Fibroblast of the conjunctiva (primary cell): ENCODE data around the gene SPIRE2.

Experiments
- DNase-seq: peaks from one replicate; pipeline ENCODE4 v3.0.0-alpha.2; 2010; ENCODE audit warnings: low read depth

The SPIRE2 gene

DNA sequence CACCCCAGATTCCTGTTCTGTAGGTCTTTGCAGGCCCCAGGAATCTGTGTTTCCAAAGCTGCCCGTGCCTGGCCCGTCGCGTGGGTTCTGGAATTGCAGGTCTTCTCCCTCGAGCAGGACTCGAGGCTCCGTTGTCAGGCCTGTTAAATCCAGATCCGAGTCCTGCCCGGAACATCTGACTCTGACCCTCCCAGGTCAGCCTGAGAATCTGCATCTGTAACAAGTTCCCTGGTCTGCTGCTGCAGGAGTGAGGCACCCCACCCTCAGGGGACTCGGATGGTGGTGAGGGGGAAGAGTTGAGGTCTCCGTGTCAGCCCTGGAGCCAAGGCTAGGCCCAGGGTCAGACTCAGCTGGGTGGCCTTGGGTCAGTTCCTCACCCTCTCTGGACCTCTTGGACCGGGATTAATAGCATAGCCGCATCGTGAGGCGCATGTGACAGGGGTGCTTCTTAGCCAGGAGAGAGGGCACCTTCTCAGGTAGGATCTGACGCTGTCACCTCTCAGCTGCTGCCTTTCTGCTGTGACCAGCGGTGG is 8.8 kb downstream of the SPIRE2 start:
- DNase-seq, result no peak

DNA sequence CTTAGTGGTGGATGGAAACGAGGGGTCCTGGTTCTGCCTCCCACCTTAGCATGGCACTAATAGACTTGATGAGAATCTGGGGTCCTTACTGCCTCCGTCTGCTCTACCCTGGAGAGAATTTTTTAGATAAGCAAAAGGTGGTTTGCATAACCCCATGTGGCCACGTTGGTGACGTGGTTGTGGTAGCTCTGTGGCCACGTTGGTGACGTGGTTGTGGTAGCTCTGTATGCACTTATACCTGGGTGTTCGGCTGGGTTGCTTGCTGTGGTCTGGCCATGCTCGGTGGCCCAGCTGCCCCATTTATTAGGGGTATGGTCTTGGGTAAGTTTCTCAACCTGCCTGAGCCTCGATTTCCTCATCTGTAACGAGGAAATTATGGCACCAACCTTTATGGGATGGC is 13.0 kb downstream of the SPIRE2 start:
- no peak for DNase-seq

DNA sequence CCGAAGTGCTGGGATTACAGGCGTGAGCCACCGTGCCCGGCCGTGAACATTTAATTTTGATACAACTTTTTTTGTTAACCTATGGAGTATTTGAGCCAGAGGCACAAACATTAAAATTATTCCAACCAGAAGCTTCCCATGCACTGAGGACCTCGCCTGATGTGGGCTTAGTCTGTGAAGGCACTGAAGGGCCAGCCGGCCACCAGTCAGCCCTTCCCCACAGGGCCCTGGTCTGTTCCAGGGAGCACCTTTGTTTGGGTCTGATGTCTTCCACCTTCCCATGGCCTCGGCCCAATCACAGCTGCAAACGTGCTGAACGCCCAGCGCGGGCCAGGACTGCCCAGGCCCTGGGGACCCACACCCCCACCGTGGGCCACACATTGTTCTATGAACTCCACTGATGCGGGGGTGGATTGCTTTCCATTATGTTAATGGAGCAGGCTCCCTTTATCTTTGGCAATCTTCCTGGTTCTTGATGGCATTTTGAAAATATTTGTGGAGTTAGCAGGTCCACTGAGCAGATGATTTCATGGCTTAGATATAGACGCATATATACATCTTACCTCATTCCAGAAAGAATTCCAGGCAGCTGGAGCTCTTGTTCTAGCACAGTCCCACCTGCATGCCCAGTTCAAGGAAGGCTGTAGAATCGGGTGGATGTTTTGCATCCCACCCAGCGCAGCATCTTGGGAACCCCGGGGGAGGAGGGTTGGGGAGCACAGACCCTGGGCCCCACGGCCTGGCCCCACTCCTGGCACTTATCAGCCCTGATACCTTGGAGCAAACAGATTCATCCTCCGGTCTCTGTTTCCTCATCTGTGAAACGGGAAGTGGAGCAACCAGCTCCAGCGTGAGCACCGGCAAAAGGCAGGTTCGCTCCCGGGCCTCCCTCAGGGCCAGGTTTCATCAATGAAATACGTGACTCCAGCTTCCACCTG is 14.5 kb downstream of the SPIRE2 start:
- DNase-seq, result no peak

DNA sequence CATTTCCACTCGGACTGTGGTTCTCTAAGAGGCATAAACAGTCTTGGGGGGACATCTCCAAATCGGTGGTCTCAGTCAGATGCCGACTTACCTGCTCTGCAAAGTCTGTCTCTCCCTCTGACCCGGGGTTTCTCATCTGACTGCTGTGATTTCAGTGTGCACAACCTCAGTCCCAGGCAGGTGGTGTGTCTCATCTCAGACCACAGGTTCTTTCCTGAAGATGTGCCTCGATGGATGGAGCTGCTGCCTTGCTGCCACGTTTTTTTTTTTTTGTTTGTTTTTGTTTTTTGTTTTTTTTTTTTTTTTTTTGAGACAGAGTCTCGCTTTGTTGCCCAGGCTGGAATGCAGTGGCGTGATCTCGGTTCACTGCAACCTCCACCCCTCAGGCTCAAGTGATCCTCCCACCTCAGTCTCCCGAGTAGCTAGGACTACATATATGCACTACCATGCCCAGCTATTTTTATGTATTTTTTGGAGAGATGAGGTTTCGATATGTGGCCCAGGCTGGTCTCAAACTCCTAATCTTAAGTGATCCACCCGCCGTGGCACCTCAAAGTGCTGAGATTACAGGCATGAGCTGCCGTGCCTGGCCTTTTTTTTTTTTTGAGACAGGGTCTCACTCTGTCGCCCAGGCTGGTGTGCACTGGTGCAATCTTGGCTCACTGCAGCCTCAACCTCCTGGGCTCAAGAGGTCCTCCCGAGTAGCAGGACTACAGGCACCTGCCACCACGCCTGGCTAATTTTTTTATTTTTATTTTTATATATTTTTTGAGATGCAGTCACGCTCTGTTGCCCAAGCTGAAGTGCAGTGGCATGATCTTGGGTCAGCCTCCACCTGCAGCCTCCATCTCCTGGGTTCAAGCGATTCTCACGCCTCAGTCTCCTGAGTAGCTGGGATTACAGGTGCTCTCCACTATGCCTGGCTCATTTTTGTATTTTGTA is 15.4 kb downstream of the SPIRE2 start:
- DNase-seq, result no peak

DNA sequence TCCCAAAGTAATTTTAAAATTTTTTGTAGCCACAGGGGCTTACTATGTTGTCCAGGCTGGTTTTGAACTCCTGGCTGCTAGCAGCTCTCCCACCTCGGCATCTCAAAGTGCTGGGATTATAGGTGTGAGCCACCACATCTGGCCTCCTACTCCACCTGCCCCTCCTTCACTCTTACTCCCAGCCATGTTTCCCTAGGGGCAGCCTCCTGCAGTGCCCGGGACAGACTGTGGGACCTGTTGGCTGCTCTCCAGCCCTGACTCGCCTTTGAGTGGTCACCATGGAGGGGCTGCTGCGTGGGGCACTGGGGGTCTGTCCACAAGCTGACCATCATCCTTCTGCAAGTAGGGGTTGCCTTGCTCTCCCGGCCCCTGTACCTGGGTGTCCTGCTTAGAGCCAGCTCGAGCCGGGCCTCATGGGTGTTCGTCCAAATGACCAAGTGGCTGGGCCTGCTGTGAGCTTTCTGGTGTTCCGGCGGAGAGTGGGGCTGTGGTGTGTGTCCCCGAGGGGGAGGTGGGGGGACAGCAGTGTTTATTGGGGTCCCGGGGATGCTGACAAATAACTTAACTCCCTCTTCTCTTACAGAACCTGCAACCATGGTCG is 16.6 kb downstream of the SPIRE2 start:
- no peak for DNase-seq

DNA sequence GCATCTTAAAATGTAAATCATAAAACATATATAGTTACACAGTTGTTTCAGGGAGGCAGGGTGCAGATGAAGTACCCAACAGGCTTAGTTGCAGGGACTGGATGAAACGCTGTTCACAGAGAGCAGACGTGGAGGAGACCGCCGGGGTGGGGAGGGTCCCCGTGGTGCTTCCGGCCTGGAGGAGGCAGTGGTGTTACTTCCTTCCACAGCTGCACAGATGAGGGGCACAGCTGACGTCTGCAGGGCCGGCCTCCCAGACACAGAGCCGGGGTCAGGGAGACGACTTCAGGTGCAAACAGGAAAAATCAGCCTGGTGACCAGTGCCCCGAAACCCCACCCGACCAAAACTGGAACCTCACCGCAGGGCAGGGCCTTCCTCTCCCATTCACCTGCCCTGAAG is 17.1 kb downstream of the SPIRE2 start:
- DNase-seq, result no peak

DNA sequence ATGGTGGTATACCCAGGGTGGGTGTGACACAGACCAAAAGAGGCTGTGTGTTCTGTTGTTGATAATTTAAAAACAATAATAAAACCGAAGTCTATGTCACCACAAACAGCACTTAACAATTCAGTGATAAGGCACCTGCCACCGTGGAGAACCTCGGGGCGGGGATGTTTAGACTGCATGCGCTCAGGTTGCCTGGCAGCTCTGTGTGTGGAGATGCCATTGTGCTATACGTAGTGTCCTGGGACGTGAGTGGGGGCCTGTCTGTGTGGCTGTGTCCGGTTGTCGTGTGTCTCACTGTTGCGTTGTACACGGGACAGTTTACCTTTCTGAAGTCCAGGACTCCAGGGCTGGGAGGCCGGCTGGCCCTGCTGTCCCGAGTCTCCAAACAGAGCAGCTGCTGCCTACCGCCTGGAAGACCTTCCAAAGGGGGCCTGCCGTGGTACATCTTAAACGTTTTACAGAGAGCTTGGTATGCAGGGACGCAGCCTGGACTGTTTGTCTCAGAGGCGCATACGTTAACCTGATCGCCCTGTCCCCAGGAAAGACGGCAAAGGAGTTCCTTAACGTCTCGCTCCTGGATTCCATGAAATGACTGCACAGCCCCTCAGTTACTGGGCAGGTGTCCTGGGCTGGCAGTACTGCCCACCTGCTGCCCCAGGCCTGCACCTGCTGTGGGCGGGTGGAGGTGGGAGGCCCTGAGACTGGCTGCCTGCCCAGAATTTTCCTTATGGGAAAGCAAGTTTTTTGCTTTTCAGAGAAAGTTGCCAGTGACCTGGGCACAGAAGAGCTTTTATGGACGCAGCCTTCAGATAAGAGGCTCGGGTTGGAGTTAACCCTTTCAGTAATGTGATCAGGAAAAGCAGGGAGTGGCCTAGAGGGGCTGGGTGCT is 19.0 kb downstream of the SPIRE2 start:
- DNase-seq, result no peak

DNA sequence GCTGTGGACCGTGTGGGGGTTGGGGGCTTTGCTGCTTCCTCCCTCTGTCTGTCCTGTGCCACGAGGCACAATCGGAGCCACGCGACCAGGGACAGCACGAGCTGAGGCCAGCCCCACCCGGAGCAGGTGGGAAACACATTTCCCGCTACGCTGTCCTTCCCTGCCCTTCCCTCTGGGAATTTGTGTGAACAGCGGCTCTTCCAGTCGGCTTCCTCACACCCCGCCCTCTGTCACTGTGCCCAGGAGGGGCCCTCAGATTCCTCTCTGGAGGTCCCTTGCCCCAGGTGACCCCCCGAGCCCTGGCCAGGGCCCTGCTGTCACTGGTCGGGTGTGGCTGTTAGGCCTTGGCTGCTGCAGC is 19.6 kb downstream of the SPIRE2 start:
- no peak for DNase-seq

DNA sequence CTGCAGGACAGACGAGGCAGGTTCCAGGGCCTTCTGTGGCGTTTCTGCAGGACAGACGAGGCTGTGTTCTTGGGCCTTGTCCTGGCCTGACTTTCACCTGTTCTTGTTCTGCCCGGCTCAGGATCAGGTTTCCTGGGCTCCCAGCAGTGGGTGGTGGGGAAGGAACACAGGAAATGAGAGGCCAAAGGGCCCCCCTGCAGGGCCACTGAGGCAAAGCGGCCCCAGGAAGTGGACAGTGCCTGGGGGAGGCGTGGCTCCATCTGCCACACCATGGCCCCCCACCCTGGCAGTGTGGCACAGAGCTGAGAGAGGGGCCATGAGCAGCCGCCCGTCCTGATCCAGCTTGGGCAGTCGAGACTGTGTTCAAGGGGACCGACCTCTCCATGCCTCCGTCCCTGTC is 20.7 kb downstream of the SPIRE2 start:
- DNase-seq, result no peak

DNA sequence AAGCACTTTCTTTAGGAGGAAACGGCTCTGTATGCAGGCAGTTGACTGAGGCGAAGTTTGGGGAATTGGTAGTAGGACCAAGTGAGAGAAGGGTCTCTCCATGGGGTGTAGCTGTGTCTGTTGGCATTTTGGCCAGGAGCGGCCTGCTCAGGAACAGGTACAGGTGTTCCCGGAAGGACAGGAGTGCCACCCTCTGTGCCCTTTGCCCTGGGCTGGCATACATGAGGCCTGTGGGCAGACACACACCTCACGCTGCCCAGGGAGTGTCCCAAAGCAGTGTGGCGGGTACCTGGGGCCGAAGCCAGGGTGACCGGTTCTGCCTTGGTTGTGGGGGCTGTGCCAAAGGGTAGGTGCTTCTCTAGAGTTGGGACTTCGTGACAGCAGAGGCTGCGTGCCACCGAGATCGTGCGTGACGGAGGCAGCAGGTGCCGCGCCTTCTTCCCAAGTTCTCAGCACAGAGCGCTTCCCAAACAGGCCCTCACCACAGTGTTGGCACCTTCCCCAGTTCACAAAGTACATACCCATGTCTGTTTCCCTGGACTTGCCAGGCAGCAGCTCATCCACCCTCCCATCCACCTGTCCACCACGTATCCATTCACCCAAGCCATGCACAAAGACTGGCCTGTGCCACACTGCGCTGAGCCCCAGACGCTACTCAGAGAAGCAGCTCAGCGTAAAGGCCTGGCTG is 25.2 kb downstream of the SPIRE2 start:
- DNase-seq, result no peak

DNA sequence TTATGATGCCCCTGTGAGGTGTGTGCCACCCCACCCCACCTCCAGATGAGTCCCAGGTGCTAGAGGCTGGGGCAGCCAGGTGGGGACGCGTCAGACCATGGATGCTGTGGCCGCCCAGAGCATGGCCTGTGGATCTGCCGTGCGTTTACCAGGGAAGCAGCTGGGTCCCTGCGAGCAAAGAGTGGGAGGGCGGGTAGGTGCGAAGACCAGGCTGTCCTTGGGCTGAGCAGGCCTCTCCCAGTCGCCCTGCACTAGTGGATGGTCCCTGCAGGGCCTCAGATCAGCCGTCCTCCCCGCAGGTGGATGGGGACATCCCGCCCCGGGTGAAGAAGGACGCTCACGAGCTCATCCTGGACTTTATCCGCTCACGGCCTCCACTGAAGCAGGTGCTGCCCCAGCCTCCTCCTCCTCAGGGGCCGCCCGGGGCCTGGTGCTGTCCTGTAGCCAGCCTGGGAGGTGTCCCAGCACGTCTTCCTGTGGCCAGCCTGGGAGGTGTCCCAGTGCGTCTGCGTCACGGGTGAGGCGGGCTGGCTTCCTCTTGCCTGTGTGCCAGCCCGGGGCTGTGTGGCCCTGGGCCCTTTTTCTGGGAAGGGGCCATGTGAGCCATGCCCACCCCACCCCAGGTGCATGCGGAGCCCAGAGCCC is 27.1 kb downstream of the SPIRE2 start:
- DNase-seq, result no peak

DNA sequence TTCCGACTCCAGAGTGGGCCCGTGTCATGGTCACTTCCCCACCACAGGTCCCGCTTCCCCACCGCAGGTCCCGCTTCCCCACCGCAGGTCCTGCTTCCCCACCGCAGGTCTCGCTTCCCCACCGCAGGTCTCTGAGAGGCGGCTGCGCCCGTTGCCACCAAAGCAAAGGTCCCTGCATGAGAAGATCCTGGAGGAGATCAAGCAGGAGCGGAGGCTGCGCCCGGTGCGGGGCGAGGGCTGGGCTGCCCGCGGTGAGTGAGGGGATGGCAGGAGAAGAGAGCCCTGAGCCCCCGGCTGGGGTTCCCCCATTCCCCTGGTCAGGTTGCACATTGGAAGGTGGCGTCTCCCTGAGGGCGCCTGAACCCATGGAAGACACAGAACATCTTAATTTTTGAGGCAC is 27.7 kb downstream of the SPIRE2 start:
- DNase-seq, result no peak

DNA sequence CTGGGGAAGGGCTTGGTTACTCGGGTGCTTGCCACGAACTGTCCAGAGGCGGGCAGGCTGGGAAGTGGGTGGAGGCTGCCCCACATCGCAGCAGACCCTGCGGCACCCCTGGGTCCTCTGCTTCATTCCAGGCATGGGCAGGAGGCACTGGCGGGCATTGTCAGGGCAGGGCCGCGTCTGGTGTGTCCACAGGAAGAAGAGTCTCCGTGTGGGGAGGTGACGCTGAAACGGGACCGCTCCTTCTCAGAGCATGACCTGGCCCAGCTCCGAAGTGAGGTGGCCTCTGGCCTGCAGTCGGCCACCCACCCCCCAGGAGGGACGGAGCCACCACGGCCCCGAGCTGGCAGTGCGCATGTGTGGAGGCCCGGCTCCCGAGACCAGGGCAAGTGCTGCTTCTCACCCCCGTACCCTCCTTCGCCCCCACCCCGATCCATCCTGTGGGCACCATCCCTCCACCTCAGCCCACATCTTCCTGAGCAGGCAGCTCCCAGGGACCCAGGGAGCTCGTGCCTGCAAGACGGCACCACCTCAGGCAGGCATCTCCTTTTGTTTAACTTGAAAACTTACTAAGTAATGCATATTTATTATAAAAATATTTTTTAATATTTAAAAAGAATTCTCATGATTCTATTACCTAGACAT is 30.8 kb downstream of the SPIRE2 start:
- no peak for DNase-seq

DNA sequence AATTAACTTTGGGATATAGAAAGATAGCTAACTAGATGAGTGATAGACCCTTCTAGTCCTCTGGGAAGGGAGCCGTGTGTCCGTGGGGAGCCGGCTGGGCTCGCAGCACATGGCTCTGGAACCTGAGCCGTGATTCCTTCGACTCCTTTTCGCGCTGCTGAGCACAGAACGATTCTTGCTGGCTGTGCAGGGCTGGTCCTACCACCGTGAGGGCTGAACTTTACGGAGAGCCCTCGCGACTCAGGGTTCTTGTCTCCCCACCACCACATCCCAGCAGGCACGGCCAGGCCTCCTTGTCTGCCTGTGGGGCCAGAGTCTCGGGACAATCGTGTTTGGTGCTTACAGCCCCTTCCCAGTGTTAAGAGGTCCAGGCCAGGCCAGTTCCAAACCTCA is 31.3 kb downstream of the SPIRE2 start:
- no peak for DNase-seq

DNA sequence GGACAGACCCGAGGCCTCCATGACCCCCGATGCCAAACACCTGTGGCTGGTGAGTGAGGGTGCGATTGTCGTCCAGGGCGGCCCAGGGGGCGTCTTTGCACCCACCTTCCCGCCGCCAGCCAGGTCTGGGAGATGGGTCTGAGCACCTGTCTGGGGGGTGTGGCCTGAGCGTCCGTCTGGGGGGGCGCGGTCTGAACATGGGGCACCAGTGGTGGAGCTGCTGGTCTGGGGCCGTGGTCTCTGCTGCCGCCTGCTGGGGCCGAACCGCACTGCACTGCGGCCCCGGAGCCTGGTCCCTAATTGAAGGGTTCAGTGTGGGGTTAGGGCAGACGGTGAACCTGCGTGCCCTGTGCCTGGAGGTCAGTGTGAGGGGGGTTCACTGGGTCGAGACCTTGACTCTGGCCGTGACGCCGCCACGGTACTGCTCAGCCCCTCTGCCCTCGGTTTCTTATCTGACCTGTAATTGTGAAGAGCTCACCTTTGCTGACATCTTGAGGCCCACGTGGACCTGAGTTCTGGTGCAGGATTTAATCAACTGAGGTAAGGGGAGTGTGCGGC is 32.6 kb downstream of the SPIRE2 start:
- no peak for DNase-seq

DNA sequence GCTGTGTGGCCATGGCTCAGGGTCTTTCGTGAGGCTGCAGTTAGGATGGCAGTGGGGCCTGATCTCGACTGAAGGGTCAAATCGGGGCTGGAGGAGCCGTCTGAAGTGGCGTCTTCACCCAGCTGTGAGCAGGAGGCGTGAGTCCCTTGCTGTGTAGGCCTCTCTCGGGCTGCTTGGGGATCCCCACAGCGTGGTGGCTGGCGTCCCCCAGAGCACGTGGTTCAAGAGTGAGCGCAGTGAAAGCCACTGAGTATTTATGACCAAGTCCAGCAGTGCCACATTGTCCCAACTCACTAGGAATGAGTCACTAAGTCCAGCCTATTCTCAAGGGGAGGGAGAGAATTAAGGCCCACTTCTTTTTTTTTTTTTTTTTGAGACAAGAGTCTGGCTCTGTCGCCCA is 33.4 kb downstream of the SPIRE2 start:
- DNase-seq, result no peak

DNA sequence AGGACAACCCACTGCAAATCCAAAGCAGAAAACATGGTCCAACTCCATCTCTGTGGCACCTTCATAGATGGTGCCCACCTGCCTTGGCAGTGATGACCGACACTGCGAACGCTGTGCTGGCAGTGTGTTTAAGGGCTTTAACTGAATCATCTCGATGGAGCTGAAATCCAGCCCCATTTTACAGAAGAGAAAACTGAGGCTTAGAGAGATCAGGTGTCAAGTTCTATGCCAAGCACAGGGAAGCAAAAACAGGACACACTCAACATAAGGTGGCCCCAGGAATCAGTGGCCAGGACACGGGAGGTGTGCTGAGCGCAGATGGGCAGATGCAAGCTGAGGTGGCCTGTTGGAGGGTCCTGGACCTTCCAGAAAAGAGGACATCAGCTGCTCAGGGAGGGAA is 34.5 kb downstream of the SPIRE2 start:
- DNase-seq, result no peak

DNA sequence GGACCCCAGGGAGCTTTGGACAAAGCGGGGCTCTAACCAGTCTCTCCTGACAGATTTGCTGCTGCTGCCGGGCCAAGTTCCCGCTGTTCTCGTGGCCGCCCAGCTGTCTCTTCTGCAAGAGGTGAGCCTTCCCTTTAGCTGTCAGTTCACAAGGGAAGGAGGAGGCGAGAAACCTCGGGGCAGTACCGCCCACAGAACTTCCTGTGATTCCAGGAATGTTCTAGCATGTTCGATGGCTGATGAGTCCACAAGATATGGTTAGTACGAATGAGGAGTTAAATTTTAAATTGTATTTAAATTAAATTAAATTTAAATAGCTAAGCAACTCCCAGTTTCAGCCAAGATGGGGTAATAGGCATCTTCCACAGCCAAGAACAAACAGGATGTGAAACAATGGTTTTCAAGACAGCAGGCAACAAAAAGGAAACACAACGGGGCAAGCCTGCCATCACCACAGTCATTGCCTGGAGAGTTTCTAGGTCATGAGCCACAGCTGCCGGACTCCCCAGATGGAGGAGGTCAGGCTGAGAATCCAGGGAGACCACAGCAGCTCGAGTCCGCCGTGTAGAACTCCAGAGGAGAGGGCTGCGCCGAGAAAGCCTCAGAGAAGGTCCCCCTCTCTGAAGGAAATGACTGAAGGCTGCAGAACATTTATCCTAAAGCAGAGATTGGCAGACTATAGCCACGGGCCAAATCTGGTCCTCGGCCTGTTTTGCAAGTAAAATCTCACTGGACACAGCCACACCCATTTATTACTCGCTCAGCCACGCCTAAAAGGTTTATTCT is 35.7 kb downstream of the SPIRE2 start:
- DNase-seq, result no peak

DNA sequence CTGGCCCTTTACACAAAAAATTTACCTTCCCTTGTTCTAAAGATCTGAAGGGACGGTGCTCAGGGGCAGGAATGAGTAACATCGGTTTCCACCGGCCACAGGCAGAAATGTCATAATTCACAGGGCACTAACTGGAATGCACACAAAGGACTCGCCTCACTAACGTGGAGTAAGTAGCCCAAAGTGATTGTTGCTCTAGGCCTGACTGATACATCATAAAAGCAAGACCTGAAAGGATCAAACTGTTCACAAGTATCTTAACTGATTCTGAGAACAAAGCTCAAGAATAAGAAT is 36.2 kb downstream of the SPIRE2 start:
- DNase-seq, result no peak
